CD14-positive monocyte (primary cell): ENCODE measurements around the gene DPF3. TPM values are rescaled to one million over a fixed set of nuclear protein-coding genes. Genes with fewer than 3 reads are reported as not detected.

ENCODE experiments used
- DNase-seq, 3 donors: peaks; one replicate each; pipeline ENCODE4 v3.0.0-alpha.2; 2011 to 2022
- H2AFZ ChIP-seq: 2 replicates; pipeline ENCODE4 v1.6.0; 2012; ENCODE audit warnings: mild to moderate bottlenecking, low read depth, low read length, inconsistent platforms; ENCODE audit not compliant: insufficient read depth, poor library complexity, severe bottlenecking
- H3K27ac ChIP-seq, 2 donors: 1 replicate in 1 of 2; 2 replicates in 1 of 2; pipeline ENCODE4 v1.5.1; 2012 to 2013; ENCODE audit warnings: low read length in 2 of 2, control low read depth in 1 of 2, inconsistent platforms in 1 of 2, low read depth in 1 of 2, mild to moderate bottlenecking in 1 of 2
- H3K27me3 ChIP-seq, 2 donors: one replicate each; pipeline versions ENCODE4 v1.6.0 to v1.6.1; 2011 to 2013; ENCODE audit warnings: low read length in 2 of 2; ENCODE audit not compliant: control insufficient read depth in 2 of 2, insufficient read depth in 2 of 2
- H3K36me3 ChIP-seq, 2 donors: replicated peaks in 1 of 2; 1 replicate in 1 of 2; 2 replicates in 1 of 2; pipeline versions ENCODE4 v1.5.1 to v1.6.1; 2012 to 2013; ENCODE audit warnings: low read length in 2 of 2, control low read depth in 1 of 2, inconsistent platforms in 1 of 2, mild to moderate bottlenecking in 1 of 2; ENCODE audit not compliant: insufficient read depth in 2 of 2, control insufficient read depth in 1 of 2
- H3K4me1 ChIP-seq, 2 donors: 1 replicate in 1 of 2; 2 replicates in 1 of 2; pipeline versions ENCODE4 v1.5.1 to v1.6.1; 2012 to 2013; ENCODE audit warnings: low read length in 2 of 2, control low read depth in 1 of 2, inconsistent platforms in 1 of 2, mild to moderate bottlenecking in 1 of 2, moderate library complexity in 1 of 2; ENCODE audit not compliant: insufficient read depth in 2 of 2, control insufficient read depth in 1 of 2
- H3K4me2 ChIP-seq: replicated peaks from 2 replicates; pipeline ENCODE3; 2012; ENCODE audit warnings: low read length, moderate library complexity, mild to moderate bottlenecking; ENCODE audit not compliant: poor library complexity, severe bottlenecking; ENCODE audit errors: extremely low read depth
- H3K4me3 ChIP-seq, 3 experiments: fragments of 200-600 bp in 1 of 3; sonication (generic) in 1 of 3; replicated peaks in 1 of 3; 1 replicate in 2 of 3; 2 replicates in 1 of 3; pipeline ENCODE4 v1.5.1; 2011 to 2013; ENCODE audit warnings: low read length in 3 of 3, mild to moderate bottlenecking in 3 of 3, control low read depth in 2 of 3, low read depth in 2 of 3, inconsistent platforms in 1 of 3, moderate library complexity in 1 of 3
- H3K79me2 ChIP-seq: 2 replicates; pipeline ENCODE4 v1.6.0; 2012; ENCODE audit warnings: mild to moderate bottlenecking, control low read depth, inconsistent platforms, low read length, moderate library complexity; ENCODE audit not compliant: insufficient read depth
- H3K9ac ChIP-seq: 2 replicates; pipeline ENCODE4 v1.6.0; 2017; ENCODE audit warnings: low read length, mild to moderate bottlenecking; ENCODE audit not compliant: insufficient read depth, poor library complexity, severe bottlenecking
- H3K9me3 ChIP-seq, 2 donors: replicated peaks in 1 of 2; 1 replicate in 1 of 2; 2 replicates in 1 of 2; pipeline versions ENCODE4 v1.5.1 to v1.6.1; 2012 to 2013; ENCODE audit warnings: low read length in 2 of 2, control low read depth in 1 of 2; ENCODE audit not compliant: control insufficient read depth in 1 of 2, insufficient read depth in 1 of 2
- H4K20me1 ChIP-seq: 2 replicates; pipeline ENCODE4 v1.6.0; 2012; ENCODE audit warnings: mild to moderate bottlenecking, low read length, control low read depth, moderate library complexity; ENCODE audit not compliant: insufficient read depth
- H3K27ac Mint-ChIP-seq, 7 donors: one replicate each; pipeline ENCODE4 v1.8.0; 2020; ENCODE audit warnings: mild to moderate bottlenecking in 7 of 7, mixed read lengths in 7 of 7, moderate library complexity in 6 of 7, inconsistent platforms in 2 of 7
- H3K27me3 Mint-ChIP-seq, 3 donors: one replicate each; pipeline ENCODE4 v1.8.0; 2021 to 2022; ENCODE audit warnings: low read depth in 3 of 3, mild to moderate bottlenecking in 3 of 3, mixed read lengths in 3 of 3, moderate library complexity in 3 of 3, inconsistent platforms in 1 of 3
- H3K36me3 Mint-ChIP-seq, 2 donors: one replicate each; pipeline ENCODE4 v1.8.0; 2020; ENCODE audit warnings: mixed read lengths in 2 of 2, inconsistent platforms in 1 of 2, mild to moderate bottlenecking in 1 of 2
- H3K4me1 Mint-ChIP-seq: one replicate; pipeline ENCODE4 v1.8.0; 2020; ENCODE audit warnings: mild to moderate bottlenecking, mixed read lengths
- H3K4me3 Mint-ChIP-seq, 2 donors: one replicate each; pipeline ENCODE4 v1.8.0; 2020; ENCODE audit warnings: mild to moderate bottlenecking in 2 of 2, mixed read lengths in 2 of 2, moderate library complexity in 1 of 2
- H3K9me3 Mint-ChIP-seq, 7 donors: one replicate each; pipeline ENCODE4 v1.8.0; 2020 to 2022; ENCODE audit warnings: mixed read lengths in 7 of 7, mild to moderate bottlenecking in 6 of 7, moderate library complexity in 6 of 7, inconsistent platforms in 2 of 7
- WGBS: methylation state at CpG from one replicate; pipeline ENCODE4 v1.1.5; 2013; ENCODE audit warnings: missing lambda C conversion rate; ENCODE audit not compliant: insufficient coverage; 5-methylcytosine and 5-hydroxymethylcytosine counted together
- intact Hi-C, 2 donors: fragments of 100-400 bp; cut with micrococcal nuclease; formaldehyde crosslinking; loops; one replicate each; pipeline versions ENCODE4 v1.15.0 to v1.15.1; 2023
- polyA plus RNA-seq, 3 donors: library from polyadenylated mRNA; depleted of rRNA in 1 of 3; unstranded in 2 of 3; stranded (reverse) in 1 of 3; fragments of 300-500 nt in 2 of 3; fragments of >200 nt in 1 of 3; fragmentation: Illumina TruSeq in 2 of 3; gene quantifications; 1 replicate in 2 of 3; 2 replicates in 1 of 3; pipeline ENCODE4 v1.2.3, GENCODE V29; 2012 to 2021
- TF ChIP-seq, protein P1 (sequence below): fragments of 200-600 bp; IDR thresholded peaks from one replicate; pipeline ENCODE4 v1.8.0; 2022; ENCODE audit warnings: antibody characterized with exemption, mild to moderate bottlenecking

The DPF3 gene
- polyA plus RNA-seq, 3 donors: 0.33 to 0.39 TPM; not detected in 1

DNA sequence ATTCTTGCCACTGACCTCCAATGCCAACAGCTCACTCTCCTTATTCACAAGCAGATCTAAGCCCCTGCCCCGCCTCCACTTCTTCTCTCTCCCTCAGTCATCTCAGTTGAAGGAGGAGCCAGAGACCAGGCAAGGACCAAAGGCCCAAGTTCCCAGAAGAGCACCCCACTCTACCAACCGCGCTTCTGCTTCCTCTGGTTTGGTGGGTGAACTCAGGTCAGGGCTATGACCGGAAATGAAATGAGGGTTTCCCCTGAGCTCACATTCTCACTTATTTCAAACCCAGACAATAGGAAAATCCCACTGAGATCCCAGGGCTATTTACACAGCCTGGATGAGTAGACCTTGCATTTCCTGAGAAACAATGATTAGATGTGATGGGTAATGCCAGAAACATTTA is 9.9 kb downstream of the DPF3 start:
- H3K9me3 ChIP-seq: peaks cover 0 to 2% of the 10 kb centered on the region in 2 donors
- H3K27me3 ChIP-seq: peaks cover 14 to 21% of the 10 kb centered on the region in 2 donors
- intact Hi-C loops: no loop called here
- Mint-ChIP-seq H3K36me3 (no peaks in the 10 kb centered on the region), H3K4me1 (peaks cover 7% of the 10 kb centered on the region), H3K27me3 (peaks cover 28 to 47% (median 47%) of the 10 kb centered on the region in 3 donors), H3K4me3 (no peak overlapping the region), H3K9me3 (peaks cover 0 to 6% (median 0%) of the 10 kb centered on the region in 7 donors), H3K27ac (no peak overlapping the region)
- no peak overlapping the region for H2AFZ ChIP-seq
- H4K20me1 ChIP-seq: no peaks in the 10 kb centered on the region
- no peak overlapping the region for H3K27ac ChIP-seq
- H3K36me3 ChIP-seq: no peaks in the 10 kb centered on the region
- no peaks in the 10 kb centered on the region for H3K4me1 ChIP-seq
- H3K79me2 ChIP-seq: no peaks in the 10 kb centered on the region
- no peak overlapping the region for H3K9ac ChIP-seq
- WGBS: 75% methylated on average over 1 of the region's 4 CpGs
- no peak for DNase-seq
- no peak overlapping the region for H3K4me2 ChIP-seq
- H3K4me3 ChIP-seq: no peak overlapping the region
- TF ChIP-seq, protein P1, sequence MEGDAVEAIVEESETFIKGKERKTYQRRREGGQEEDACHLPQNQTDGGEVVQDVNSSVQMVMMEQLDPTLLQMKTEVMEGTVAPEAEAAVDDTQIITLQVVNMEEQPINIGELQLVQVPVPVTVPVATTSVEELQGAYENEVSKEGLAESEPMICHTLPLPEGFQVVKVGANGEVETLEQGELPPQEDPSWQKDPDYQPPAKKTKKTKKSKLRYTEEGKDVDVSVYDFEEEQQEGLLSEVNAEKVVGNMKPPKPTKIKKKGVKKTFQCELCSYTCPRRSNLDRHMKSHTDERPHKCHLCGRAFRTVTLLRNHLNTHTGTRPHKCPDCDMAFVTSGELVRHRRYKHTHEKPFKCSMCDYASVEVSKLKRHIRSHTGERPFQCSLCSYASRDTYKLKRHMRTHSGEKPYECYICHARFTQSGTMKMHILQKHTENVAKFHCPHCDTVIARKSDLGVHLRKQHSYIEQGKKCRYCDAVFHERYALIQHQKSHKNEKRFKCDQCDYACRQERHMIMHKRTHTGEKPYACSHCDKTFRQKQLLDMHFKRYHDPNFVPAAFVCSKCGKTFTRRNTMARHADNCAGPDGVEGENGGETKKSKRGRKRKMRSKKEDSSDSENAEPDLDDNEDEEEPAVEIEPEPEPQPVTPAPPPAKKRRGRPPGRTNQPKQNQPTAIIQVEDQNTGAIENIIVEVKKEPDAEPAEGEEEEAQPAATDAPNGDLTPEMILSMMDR: no peak

DNA sequence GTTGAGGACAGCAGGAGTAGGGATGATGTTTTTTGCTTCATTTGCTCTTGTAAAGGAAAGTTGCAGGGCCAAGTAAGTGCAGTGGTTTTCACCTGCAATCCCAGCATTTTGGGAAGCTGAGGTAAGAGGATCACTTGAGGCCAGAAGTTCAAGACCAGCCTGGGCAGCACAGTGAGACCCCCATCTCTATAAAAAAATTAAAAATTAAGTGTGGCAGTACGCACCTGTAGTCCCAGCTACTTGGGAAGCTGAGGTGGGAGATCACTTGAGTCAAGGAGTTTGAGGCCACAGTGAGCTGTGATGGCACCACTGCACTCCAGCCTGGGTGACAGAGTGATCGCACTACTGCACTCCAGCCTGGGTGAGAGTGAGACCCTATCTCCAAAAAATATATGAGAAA is 10.8 kb downstream of the DPF3 start:
- no peak overlapping the region for H3K4me3 Mint-ChIP-seq
- peaks cover 20 to 40% (median 40%) of the 10 kb centered on the region in 3 donors for H3K27me3 Mint-ChIP-seq
- Histone ChIP-seq H3K4me3 (no peak overlapping the region), H3K79me2 (no peaks in the 10 kb centered on the region), H3K9me3 (no peaks in the 10 kb centered on the region), H3K27ac (no peak overlapping the region), H4K20me1 (no peaks in the 10 kb centered on the region), H3K4me2 (no peak overlapping the region), H3K4me1 (no peaks in the 10 kb centered on the region), H2AFZ (no peak overlapping the region), H3K9ac (no peak overlapping the region), H3K36me3 (no peaks in the 10 kb centered on the region), H3K27me3 (peaks cover 10 to 12% of the 10 kb centered on the region in 2 donors)
- TF ChIP-seq, protein P1: no peak
- no peak for DNase-seq
- peaks cover 0 to 6% (median 0%) of the 10 kb centered on the region in 7 donors for H3K9me3 Mint-ChIP-seq
- no peaks in the 10 kb centered on the region for H3K36me3 Mint-ChIP-seq
- intact Hi-C loops: no loop called here
- H3K4me1 Mint-ChIP-seq: peaks cover 7% of the 10 kb centered on the region
- H3K27ac Mint-ChIP-seq: no peak overlapping the region
- WGBS: no CpG with 5 or more reads among the region's 2 CpGs
